ENCODE measurements around the gene SUSD3.

Gene SUSD3

DNA sequence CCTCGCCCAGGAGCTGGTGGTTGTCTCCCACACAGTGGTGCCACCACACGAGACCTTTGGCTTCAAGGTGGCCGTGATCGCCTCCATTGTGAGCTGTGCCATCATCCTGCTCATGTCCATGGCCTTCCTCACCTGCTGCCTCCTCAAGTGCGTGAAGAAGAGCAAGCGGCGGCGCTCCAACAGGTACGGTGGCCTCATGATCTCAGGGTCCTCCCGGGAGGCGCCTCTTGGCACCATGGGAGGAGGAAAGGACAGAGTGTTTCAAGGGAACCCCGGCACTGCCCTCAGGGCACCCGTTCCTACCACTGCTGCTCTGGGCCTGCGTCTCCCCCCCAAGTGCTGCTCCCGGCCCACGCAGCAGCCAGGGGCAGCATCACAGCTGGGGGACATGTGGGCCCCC is 19.3 kb downstream of the SUSD3 start:
- no peak for DNase-seq

DNA sequence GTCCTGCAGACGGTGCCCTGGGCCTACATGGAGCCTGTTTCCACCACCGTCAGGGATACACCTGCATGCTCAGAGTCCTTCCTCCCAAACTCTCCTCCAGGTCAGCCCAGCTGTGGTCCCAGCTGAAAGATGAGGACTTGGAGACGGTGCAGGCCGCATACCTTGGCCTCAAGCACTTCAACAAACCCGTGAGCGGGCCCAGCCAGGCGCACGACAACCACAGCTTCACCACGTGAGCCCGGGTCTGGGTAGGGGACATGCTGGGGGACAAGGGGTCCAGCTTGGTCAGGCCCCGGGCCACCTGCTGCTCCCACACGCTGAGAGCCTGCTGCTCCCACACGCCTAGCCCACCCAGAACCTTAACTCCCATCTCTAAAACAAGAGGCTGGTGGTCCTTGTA is 20.9 kb downstream of the SUSD3 start:
- no peak for DNase-seq

DNA sequence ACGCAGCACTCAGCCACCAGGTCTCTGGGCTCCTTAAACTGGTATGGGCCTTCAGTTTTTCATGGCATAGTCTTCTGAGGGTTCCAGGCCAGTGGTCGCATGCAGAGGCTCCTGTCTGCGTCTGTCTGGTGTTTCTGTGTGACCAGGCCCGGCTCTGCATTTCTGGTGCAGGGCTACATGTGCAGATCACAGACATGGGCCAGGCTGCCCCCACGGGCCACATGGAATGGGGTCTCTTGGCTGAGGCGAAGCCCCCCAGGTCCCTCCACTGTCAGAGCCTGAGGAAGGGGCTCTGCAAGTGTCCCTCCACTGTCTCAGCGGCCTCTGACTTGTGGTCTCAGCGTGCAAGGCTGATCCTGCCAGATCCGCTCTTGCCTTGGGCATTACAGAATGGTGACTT is 21.9 kb downstream of the SUSD3 start:
- DNase-seq = no peak

DNA sequence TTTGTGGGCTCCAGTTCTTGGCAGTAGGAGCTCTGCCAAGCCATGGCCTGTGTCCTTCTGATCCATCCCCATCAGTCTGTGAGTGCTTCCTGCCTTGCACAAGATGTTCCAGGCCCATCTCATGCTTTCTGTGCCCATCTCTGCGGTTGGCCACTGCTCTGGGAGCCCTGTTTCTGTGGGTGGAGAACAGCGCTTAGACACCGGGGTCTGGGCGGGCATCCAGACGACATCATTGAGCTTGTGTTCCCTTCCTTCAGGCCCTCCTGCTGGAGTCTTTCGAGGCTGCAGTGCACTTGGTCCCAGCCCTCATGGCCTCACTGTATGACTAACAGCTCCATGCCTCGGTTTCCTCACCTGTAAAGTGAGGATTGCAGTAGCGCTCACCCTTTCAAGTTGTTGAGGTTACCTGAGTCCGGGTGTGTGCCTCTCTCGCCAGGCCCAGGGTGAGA is 22.6 kb downstream of the SUSD3 start:
- DNase-seq = no peak

DNA sequence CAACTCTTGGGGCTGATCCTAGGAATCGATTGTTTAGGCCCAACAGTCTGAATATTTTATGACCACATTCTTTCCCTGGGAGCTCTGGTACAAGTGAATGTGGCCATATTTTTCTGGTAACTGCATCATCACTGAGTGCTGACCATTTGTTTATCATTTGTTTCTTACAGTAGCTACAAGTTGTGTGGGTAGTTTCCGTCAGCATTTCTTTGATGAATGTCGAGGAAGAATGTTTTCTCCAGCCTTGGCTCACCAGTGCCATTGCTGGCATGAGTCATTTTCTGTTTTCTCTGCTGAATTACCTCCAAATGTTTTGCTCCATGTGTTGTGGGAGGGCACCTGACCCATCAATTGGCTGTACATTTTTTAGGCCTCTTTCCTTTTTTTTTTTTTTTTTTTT is 23.4 kb downstream of the SUSD3 start:
- DNase-seq = no peak

DNA sequence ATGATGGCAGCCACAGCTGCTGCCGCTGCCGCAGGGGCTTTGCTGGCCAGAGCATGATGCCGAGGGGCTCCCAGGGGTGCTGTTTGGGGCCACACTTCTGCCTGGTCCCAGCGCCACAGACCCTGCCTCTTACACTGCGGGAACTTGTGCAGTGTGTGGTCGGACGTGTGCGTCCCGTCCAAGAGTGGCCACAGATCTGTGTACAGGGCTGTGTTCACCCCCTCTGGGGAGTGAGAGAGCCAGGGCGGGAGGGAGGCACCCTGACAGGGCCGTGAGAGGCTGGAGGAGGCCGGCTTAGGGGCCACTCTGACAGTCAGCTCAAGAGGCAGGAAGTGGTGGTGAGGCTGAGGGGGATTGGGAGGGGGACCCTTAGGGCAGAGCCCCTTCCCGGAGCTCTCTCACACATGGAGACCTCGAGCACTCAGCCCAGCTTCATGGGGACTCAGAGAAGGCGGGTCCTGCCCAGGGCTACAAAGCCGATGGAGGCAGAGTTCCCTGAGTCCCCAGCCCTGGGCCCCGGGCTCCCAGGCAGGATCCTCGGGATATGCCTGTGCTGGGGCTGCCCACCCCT is 24.4 kb downstream of the SUSD3 start:
- no peak for DNase-seq

DNA sequence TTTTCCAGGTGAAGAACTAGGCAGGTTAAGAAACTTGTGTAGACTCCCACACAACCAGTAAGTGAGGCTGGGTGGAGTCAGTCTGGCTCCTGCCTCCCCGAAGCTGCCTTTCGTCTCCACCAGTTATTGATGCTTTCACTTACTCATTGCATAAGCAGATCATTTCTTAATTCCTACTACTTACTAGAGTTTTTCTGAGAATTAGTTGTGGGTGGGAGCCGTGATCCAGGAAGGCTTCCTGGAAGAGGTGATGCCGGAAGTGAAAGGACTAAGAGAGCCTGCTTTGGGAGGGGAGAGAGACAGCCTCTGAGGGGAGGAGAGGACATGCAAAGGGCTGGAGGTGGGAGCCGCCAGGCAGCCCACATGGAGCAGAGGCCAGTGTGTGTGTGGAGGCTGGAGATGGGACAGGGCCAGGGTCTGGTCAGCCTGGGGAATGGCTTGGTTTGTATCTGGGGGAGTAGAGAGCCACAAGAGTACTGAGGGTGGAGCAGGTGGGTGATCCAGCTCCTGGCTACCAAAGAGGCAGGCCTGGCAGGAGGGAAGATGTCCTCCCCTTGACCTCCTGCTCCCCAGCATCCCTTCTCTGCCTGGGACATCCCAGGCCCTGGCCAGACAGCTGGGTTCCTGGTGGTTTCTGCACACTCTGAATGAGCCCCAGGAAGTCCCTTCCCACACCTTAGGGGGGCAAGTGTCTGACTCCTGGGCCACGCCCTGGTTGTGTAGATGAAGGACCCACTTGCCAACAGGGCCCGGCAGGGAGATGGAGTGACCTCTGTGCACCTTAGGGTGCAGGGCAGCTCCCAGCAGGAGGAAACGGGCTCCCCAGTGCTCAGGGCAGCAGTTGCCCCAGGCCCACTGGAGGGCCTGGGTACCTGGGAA is 25.3 kb downstream of the SUSD3 start:
- no peak for DNase-seq

DNA sequence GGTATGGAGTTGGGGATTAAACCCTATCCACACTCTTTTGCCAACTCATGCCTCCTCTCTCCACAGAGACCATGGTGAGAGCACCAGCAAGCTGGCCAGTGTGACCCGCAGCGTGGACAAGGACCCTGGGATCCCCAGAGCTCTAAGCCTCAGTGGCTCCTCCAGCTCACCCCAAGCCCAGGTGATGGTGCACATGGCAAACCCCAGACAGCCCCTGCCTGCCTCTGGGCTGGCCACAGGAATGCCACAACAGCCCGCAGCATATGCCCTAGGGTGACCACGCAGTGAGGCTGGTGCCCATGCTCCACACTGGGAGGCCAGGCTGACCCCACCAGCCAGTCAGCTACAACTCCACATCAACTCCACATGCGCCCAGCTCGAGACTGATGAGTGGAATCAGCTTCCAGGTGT is 26.0 kb downstream of the SUSD3 start:
- no peak for DNase-seq

DNA sequence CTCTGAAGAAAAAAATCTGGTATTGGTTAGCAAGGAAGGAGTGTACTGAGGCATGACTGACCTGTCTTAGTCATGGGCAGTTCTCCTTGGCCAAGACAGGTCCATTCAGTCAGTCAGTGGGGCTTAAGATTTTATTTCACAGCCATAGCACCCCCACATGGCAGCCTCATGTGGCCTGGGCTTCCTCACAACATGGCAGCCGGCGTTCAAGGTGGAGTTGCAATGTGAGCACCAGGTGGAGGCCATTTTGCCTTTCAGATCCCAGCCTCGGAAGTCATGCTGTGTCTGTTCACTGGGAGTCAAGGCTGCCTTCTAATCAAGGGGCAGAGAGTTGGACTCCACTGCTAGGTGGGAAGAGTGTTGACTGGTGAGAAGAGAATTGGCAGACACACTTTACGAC is 27.2 kb downstream of the SUSD3 start:
- no peak for DNase-seq

DNA sequence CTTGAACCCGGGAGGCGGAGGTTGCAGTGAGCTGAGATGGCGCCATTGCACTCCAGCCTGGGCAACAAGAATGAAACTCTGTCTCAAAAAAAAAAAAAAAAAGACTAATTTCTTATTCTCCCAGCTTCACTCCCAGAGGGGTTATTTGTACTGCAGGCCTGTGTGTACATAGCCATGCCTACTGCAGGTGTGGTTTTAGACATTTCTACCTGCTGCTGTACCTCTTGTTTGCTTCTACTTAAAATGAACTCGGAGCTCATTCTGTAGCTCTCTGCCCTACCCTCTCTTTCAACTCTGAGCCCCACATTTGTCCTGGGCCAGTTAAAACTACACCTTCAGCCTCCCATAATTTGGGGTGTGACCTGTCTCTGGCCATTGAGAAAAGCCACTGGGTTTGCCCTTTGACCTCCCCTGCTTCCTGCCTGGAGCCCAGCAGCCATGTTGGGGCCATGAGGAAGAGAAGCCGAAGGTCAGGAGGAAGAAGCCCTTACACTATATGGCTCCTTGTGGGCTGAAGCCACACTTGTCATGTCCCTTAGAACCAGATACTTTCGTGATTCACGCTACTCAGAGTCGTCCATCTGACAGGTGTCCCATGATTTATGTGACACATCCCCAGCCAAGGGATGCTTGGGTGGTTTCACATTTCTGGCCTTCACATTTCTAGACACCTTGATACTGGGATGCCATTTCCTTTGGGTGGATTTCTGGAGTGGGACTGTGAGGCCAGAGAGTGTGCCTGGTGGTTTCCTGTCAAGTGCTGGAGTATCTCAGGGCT is 28.1 kb downstream of the SUSD3 start:
- DNase-seq = no peak

DNA sequence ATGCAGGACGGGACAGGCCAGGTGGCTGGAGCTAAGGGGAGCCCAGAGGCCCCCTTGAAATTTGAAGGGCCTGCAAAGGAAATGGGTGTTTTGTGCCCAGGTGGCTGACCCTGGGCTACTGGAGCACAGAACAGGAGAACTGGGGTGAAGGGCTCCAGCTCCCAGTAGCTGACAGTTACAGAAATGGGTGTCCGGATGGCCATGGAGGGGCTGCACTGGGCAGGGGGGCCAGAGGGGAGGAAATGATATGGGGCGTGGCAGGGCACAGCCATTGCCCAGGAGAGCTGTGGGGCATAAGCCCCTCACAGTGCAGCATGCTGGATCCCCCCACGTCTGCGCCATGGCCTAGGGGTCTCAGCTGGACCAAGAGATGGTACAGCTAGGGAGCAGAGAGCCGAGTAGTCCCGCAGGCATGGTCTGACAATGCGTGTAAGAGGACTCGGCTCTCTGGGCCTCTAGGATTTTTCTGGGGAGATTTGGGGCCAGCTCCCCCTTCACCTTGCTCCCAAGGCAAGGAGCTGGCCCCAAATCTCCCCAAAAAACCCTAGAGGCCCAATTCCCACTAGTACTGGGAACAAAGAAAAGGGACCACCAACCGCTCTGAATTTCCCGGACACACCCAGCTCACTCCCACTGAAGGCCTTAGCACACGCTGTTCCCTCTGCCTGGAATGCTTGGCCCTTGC is 29.6 kb downstream of the SUSD3 start:
- no peak for DNase-seq

DNA sequence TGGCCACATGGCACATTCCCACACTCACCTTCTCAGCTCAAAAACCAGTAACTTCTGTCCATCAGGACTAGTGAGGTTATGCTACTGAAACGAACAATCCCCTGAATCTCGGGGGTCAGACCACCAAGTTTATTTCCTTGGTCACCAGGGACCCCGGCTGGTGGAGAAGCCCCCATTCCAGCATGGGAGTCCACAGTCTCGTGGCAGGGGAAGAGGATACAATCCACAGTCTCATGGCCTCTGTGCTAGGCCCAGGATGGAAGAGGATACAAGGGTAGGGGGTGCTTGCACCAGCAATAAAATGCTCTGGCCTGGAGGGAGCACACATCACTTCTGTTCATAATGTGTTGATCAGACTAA is 30.1 kb downstream of the SUSD3 start:
- no peak for DNase-seq

DNA sequence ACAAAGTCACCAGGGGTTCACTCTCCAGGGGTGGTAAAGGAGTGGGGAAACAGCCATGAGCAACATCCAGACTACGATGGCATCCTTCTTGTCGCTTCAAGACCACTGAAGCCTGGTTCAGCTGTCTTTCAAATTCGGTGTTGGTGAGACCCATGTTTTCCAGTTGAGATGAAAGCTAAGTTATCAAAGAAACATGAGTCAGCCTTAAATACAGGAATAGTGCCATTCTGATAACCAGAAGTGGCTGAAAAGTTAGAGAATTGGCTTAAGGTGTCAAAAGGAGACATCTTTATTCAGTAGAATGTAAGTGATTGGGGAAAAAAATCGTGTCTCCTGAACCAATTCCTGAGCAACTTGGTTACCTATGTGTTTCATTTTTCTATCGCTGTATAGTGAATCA is 30.5 kb downstream of the SUSD3 start:
- DNase-seq = no peak

DNA sequence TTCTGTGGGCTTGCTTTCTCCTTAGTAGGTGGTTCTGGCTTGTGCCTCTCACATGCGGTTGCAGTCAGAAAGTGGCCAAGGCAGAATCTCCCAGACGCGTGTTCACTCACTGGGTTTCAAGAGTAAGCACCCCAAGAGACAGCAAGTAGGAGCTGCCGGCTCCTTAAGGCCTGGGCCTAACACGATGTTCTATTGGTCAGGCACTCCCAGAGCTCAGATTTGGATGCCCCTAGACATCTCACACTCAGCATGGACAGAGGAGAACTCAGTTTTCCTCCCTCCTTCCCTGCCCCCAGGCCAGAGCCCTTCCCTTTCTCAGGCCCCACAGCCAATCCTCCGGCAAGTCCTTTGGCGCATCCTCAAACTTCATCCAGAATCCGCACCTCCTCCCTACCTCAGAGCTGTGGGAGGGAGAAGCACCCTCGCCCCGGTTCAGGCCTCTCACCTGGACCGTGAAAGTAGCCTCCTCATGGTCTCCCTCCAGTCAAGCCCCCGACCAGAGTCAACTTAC is 31.0 kb downstream of the SUSD3 start:
- DNase-seq = no peak

DNA sequence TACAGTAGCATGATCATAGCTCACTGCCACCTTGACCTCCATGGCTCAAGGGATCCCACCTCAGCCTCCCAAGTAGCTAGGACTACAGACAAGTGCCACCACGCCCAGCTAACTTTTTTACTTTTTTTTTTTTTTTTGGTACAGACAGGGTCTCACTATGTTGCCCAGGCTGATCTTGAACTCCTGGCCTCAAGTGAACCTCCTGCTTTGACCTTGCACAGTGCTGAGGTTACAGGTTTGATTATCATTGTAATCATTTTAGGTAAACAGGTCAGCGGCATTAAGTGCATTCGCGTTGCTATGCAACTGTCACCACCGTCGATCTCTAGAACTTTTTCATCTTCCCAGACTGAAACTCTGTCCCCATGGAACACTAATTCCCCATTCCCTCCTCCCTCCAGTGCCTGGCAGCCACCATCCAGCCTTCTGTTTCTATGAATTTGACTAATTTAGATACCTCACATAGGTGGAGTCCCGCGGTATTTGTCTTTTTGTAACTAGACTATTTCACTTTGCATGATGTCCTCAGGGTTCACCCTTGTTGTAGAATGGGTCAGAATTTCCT is 31.7 kb downstream of the SUSD3 start:
- no peak for DNase-seq

DNA sequence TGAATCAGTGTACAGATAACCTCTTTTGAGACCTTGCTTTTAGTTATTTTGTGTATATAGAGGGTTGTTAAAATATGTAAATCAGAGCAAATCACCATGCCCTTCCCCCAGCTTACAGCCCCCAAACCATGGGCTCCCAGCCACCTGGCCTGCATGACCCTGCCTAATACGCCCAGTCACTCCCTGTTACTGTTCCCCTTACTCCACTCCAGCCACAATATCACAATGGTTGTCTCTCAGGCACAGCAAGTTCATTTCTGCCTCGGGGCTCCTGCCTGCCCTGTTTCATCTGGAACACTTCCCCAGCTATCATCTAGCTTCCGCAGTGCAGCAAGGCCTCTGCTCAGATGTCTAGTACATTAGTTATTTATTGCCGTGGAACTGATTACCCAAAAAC is 32.6 kb downstream of the SUSD3 start:
- no peak for DNase-seq

DNA sequence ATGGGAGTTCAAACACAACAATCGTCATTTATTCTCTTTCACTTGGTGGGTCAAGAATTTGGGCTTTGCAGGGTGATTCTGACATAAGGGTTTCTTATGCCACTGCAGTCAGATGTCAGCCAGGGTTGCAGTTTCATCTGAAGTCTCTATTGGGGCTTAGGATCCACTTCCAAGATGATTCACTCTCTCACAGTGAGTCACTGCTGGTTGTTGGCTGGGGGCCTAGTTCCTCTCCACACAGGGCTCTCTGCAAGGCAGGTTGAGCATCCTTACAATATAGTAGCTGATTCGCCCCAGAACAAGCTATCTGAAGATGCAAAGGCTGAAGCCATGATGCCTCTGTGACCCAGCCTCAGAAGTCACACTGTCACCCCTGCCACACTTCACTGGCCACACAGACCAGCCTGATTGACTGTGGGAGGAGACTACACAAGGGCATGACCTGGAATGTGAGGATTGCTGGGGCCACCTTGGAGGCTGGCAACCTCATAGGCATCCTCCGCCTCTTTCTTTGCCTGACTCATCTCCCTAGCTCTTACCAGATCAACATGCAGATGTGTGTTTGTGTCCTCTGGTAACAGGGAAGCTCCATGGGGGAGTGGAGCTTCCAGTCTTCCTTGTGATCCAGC is 33.1 kb downstream of the SUSD3 start:
- no peak for DNase-seq

DNA sequence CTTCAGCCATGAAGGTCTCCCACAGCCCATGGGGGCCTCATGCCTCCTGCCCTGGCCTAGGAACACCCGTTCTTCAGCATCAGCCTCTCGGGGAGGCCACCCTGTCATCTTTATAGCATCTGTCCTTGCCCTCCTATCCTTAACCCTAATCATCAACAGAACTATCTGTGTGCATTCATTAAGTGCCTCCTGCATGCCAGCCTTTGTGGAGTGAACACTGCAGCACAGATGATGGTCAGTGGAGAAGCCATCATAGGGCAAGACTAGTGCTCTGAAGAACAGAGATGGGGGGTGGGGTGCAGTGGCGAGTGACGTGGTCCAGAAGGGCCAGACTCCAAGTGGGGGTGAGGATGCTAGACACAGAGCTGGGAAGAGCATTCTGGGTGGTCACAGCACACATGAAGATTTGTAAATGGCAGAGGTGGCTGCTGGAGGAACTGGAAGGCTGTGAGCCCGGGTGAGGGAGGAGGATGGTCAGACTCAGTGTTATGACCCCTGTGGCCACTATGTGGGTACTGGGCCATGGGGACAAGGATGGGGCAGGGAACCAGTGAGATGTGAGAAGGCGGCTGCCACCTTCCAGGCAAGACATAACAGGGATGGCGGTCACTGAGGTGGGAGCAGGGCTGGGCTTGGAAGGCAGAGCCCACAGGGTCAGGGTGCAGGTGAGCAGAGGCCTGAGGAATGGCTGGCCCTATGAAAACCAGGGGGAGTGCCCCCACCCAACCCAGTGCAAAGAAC is 33.9 kb downstream of the SUSD3 start:
- no peak for DNase-seq

DNA sequence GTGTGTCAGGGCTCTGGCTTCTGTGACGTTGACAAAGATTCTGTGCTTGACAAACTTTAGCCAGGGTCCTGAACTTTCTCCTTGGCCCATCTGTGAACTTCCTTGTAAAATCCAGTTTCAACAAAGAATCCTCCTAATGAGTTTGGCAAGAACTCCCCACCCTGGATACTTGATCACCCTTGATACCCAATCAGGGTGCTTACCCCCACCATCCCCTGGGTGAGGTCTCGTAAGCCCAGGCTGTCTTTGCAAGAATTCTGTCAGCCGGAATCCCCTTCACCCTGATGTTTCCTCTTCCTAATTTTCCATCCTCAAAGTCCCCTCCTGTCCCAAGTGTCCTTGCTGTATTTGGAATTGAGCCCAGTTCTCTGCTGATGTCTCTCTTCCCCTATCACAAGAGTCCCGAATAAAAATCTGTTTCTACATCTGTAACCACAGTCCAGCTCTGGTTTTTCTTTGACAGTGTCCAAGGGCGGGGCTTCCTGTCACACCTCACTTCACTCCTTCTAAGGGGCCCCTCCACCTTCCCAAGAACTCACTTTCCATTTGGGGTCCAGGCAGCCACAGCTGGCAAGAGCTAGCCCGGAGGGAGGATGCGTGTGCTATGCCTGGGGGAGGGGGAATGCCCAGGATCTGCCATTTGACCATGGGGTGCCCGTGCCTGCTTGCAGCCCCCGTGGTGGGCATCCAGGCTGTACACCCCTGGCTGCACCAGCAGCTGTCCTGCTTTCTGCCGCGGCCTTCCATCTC is 34.8 kb downstream of the SUSD3 start:
- no peak for DNase-seq

DNA sequence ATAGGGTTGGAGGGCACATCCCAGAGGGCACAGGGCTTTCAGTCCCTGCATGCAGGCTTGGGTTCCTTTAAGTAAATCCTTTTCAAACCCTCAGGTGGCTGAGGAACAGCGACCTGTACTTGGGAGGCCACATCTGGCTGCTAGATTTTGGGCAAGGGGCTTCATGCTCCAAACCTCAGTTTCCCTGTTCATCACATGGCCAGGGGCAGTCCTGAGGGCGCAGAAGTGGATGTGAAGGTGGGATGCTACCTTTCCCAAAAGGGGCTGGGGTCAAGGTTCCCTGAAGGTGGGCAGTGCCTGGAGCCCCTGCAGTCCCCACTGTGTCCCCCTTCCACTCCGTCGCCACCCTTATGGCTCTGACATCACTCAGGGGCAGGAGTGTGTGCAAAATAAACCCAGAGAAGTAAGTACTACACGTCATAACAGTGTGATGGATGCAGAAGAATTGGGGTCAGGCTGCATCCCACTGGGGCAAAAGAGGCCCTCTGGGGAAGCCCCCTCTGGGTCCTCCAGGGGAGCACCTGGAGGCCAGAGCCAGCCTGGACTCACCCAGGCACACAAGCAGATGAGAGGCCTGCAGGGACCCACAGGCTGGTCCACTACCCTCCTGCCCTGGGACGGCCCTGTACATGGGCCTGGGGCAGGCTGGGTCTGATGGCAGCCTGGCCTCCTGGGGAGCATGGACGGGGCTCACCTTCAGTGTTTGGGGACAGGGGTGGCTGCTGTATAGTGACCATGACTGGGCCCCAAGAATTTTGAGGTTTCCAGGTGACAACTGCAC is 35.6 kb downstream of the SUSD3 start:
- DNase-seq = no peak

Data from NCI-H2171 treated with DMSO at 0.1 percent for 48 hours (cell line).